Gastrocnemius medialis (tissue), 4 donors: Measurements from ENCODE around the gene LMX1B.

Experiments
- POLR2A ChIP-seq, 2 donors: fragments of 450-650 bp; IDR thresholded peaks; one replicate each; pipeline ENCODE4 v1.6.1; 2017; ENCODE audit warnings: antibody characterized with exemption in 2 of 2, mild to moderate bottlenecking in 2 of 2, moderate library complexity in 2 of 2
- TF ChIP-seq, protein P1 (sequence below), 5 experiments: fragments of 450-650 bp in 3 of 5; fragments of 200-600 bp in 2 of 5; sonication (generic) in 2 of 5; IDR thresholded peaks in 4 of 5; conservative IDR thresholded peaks in 1 of 5; 1 replicate in 4 of 5; 2 replicates in 1 of 5; pipeline ENCODE4 v1.5.1; 2016 to 2019; ENCODE audit warnings: antibody characterized with exemption in 5 of 5, mild to moderate bottlenecking in 3 of 5, moderate library complexity in 3 of 5

DNA sequence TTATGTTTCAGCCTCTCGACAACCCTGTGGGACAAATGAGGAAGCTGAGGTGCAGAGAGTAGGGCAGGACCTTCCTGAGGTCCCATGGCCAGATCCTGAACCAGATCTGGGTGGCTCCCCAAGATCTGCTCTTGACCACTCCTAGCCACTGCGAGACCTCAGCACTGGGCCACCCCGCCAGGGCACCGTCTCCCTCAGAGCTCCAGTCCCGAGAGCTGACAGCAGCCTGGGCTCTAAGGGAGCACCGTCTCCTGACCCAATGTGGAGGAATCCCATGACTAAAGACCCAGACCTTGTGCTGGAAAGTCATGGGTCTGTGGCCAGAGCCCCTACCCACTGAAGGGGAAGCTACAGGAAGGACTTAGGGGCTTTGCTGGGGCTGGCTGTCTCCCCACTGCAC is 4.5 kb upstream of the LMX1B start:
- TF ChIP-seq, protein P1, sequence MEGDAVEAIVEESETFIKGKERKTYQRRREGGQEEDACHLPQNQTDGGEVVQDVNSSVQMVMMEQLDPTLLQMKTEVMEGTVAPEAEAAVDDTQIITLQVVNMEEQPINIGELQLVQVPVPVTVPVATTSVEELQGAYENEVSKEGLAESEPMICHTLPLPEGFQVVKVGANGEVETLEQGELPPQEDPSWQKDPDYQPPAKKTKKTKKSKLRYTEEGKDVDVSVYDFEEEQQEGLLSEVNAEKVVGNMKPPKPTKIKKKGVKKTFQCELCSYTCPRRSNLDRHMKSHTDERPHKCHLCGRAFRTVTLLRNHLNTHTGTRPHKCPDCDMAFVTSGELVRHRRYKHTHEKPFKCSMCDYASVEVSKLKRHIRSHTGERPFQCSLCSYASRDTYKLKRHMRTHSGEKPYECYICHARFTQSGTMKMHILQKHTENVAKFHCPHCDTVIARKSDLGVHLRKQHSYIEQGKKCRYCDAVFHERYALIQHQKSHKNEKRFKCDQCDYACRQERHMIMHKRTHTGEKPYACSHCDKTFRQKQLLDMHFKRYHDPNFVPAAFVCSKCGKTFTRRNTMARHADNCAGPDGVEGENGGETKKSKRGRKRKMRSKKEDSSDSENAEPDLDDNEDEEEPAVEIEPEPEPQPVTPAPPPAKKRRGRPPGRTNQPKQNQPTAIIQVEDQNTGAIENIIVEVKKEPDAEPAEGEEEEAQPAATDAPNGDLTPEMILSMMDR (IDR thresholded peaks at IDR 0.05 in 4 of 5, conservative IDR thresholded peaks at IDR 0.05 in 1 of 5), result no peak
- TF ChIP-seq POLR2A (IDR thresholded peaks at IDR 0.05), result no peak
